ENCODE results near the gene PDS5B. TPM values are rescaled to one million over a fixed set of nuclear protein-coding genes. Genes with fewer than 3 reads are reported as not detected.
"Not testable (repeated sequence)": the region's sequence is repeated elsewhere in the genome, so short reads cannot be mapped to it uniquely, and the experiment has no call there.

PDS5B gene
- total RNA-seq, 2 donors from 2014 or later = 44.0 to 47.1 TPM

GRCh38 chr13:32722340-32722739 is 136.1 kb downstream of the PDS5B start:
- H3K4me3 ChIP-seq = no peak overlapping the region
- DNase-seq (ENCODE audit: low spot score) (no peak), ATAC-seq (ENCODE audit: insufficient number of reproducible peaks, low FRiP score, low read depth) (no peak)
- H3K27ac ChIP-seq = no peak overlapping the region
- H3K36me3 ChIP-seq = no peaks in the 10 kb centered on the region
- TF ChIP-seq CTCF (IDR thresholded peaks at IDR 0.05) = no peak
- no peaks in the 10 kb centered on the region for H3K9me3 ChIP-seq
- H3K4me1 ChIP-seq (ENCODE audit: control insufficient read depth in 1 of 2, low read depth in 2 of 2) = no peaks in the 10 kb centered on the region
- no peaks in the 10 kb centered on the region for H3K27me3 ChIP-seq (replicated peaks; ENCODE audit: insufficient read depth)

DNA sequence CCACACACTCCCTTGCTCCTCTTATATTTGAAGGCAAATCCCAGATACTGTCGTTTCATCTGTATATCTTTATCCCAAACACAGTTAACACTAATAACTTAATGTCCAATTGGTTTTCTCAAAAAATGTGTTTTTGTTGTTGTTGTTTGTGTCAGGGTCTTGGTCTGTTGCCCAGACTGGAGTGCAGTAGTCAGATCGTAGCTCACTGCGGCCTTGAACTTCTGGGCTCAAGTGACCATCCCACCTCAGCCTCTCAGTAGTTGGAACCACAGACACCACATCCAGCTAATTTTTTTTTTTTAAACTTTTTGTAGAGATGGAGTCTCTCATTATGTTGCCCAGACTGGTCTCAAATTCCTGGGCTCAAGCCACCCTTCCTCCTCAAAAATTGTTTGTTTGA is 137.7 kb downstream of the PDS5B start:
- ATAC-seq (ENCODE audit: insufficient number of reproducible peaks, low FRiP score, low read depth) (no peak), DNase-seq (ENCODE audit: low spot score) (no peak)
- no peak for TF ChIP-seq CTCF (IDR thresholded peaks at IDR 0.05)
- H3K27me3 ChIP-seq (replicated peaks; ENCODE audit: insufficient read depth) = no peaks in the 10 kb centered on the region
- H3K36me3 ChIP-seq = no peaks in the 10 kb centered on the region
- no peak overlapping the region for H3K4me3 ChIP-seq
- no peak overlapping the region for H3K27ac ChIP-seq
- no peaks in the 10 kb centered on the region for H3K9me3 ChIP-seq
- no peaks in the 10 kb centered on the region for H3K4me1 ChIP-seq (ENCODE audit: control insufficient read depth in 1 of 2, low read depth in 2 of 2)

DNA sequence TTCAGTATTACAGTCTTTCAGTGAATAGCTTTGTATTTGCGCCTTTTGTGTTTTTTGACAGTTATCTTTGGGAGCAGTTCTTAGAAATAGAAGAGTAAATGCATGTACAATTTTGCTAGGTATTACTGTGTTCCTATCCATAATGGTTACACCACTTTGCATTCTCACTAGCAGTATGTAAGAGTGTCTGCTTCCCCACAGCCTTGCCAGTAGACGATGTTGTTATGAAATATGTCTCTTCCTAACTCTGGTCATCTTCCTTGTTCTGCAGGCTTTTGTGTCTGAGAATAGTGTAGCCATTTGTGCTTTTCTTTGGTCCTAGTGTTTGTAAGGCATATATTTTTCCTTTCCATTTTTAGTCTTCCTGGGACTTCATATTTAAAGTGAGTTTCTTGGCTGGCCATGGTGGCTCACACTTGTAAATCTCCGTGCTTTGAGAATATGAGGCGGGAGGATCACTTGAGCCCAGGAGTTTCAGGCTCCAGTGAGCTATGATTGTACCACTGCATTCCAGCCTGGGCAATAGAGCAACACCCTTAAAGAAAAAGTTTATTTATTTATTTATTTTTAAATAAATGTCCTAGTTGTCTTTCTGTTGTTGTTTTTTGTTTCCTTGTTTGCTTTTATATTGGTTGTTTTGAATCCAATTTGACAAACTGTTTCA is 140.3 kb downstream of the PDS5B start:
- peaks cover 4 to 11% of the 10 kb centered on the region in 2 donors for H3K4me1 ChIP-seq (ENCODE audit: control insufficient read depth in 1 of 2, low read depth in 2 of 2)
- ATAC-seq (ENCODE audit: insufficient number of reproducible peaks, low FRiP score, low read depth) = no peak
- H3K9me3 ChIP-seq = no peaks in the 10 kb centered on the region
- no peak for TF ChIP-seq CTCF (IDR thresholded peaks at IDR 0.05)
- H3K4me3 ChIP-seq = no peak overlapping the region
- no peak for DNase-seq (ENCODE audit: low spot score)
- no peaks in the 10 kb centered on the region for H3K36me3 ChIP-seq
- H3K27me3 ChIP-seq (replicated peaks; ENCODE audit: insufficient read depth) = no peaks in the 10 kb centered on the region
- no peak overlapping the region for H3K27ac ChIP-seq

DNA sequence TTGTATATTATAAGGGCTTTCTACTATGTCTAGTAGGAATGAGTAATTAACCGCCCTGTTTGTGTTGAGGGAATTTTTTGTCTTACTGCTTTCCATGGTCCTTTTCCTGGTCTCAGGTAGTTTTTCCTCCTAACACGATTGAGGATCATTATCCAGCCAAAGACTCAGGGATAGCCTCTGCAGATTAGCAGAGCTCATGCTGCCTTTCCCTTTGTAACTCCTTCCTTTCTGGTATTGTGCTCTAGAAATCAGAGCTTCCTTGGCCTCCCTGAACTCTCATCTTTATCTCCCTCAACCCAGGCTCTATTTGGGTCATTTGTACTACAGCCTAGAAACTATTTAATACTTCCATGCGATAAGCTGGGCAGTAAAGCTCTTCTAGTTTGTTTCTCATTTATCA is 142.1 kb downstream of the PDS5B start:
- Histone ChIP-seq H3K36me3 (no peaks in the 10 kb centered on the region), H3K4me1 (ENCODE audit: control insufficient read depth in 1 of 2, low read depth in 2 of 2) (peaks cover 8 to 17% of the 10 kb centered on the region in 2 donors), H3K4me3 (no peak overlapping the region), H3K9me3 (no peaks in the 10 kb centered on the region), H3K27ac (no peak overlapping the region), H3K27me3 (replicated peaks; ENCODE audit: insufficient read depth) (no peaks in the 10 kb centered on the region)
- TF ChIP-seq CTCF (IDR thresholded peaks at IDR 0.05) = no peak
- no peak for DNase-seq (ENCODE audit: low spot score)
- ATAC-seq (ENCODE audit: insufficient number of reproducible peaks, low FRiP score, low read depth) = no peak

DNA sequence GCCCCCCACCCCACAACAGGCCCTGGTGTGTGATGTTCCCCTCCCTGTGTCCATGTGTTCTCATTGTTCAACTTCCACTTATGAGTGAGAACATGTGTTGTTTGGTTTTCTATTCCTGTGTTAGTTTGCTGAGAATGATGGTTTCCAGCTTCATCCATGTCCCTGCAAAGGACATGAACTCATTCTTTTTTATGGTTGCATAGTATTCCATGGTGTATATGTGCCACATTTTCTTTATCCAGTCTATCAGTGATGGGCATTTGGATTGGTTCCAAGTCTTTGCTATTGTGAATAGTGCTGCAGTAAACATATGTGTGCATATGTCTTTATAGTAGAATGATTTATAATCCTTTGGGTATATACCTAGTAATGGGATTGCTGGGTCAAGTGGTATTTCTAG is 142.8 kb downstream of the PDS5B start:
- not testable (repeated sequence) for H3K9me3 ChIP-seq; ATAC-seq (ENCODE audit: insufficient number of reproducible peaks, low FRiP score, low read depth); H3K4me3 ChIP-seq; DNase-seq (ENCODE audit: low spot score); H3K27ac ChIP-seq; H3K27me3 ChIP-seq (replicated peaks; ENCODE audit: insufficient read depth); H3K36me3 ChIP-seq
- H3K4me1 ChIP-seq (ENCODE audit: control insufficient read depth in 1 of 2, low read depth in 2 of 2) = peaks cover 8 to 17% of the 10 kb centered on the region in 2 donors

DNA sequence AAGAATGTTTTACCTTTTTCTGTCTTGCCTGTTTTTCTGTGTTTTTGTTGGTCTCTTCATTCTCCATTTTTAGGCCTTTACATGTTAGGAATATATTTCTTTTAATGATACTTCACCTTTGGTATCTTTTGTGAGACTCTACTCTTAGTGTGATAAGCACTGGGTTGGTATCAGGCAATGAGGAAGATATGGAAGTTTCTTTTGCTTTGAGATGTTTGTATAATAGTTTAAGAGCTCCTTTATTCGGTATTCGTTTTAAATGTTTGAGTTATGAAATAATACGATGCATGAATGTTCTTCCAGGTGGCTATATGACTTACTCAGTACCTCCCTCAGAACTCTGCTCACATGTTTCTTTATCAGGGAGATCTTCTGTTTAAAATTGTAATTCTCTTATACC is 144.8 kb downstream of the PDS5B start:
- DNase-seq (ENCODE audit: low spot score) (no peak), ATAC-seq (ENCODE audit: insufficient number of reproducible peaks, low FRiP score, low read depth) (no peak)
- no peak overlapping the region for H3K4me3 ChIP-seq
- no peak overlapping the region for H3K27ac ChIP-seq
- no peaks in the 10 kb centered on the region for H3K36me3 ChIP-seq
- TF ChIP-seq CTCF (IDR thresholded peaks at IDR 0.05) = no peak
- no peaks in the 10 kb centered on the region for H3K9me3 ChIP-seq
- no peaks in the 10 kb centered on the region for H3K27me3 ChIP-seq (replicated peaks; ENCODE audit: insufficient read depth)
- H3K4me1 ChIP-seq (ENCODE audit: control insufficient read depth in 1 of 2, low read depth in 2 of 2) = peaks cover 11 to 20% of the 10 kb centered on the region in 2 donors
